Endothelial cell of umbilical vein (primary cell): ENCODE measurements around the gene CDH22. TPM values are rescaled to one million over a fixed set of nuclear protein-coding genes. Genes with fewer than 3 reads are reported as not detected.

Experiments
- BruUV-seq: library from RNA; stranded (reverse); fragments of 400-500 nt; replicated peaks from 2 replicates; lab custom pipeline; 2021; lab: Mats Ljungman, UMichigan
- CTCF ChIA-PET: fragments of 300-600, 350-600 bp; sonication (Branson Sonifier 250); formaldehyde crosslinking; loops from one replicate; lab custom pipeline; 2021; ENCODE audit warnings: antibody characterized with exemption, inconsistent platforms; lab: Charles Lee
- POLR2A ChIA-PET: fragments of 300-600, 350-600 bp; sonication (Branson Sonifier 250); formaldehyde crosslinking; loops from one replicate; lab custom pipeline; 2021; ENCODE audit warnings: antibody characterized with exemption, inconsistent platforms; lab: Charles Lee
- DNase-seq: peaks from one replicate; pipeline ENCODE4 v3.0.0-alpha.2; 2011; ENCODE audit warnings: low read depth, low spot score
- FAIRE-seq: peaks from 2 replicates; lab custom pipeline; 2011; peaks lifted over from hg19 to GRCh38; lab: Jason Lieb, UNC
- H2AFZ ChIP-seq: 2 replicates; pipeline ENCODE4 v1.6.0; 2012; ENCODE audit warnings: low read depth, low read length, control low read depth, inconsistent platforms
- H3K27ac ChIP-seq: 2 replicates; pipeline ENCODE4 v1.5.1; 2011; ENCODE audit warnings: low read depth, mild to moderate bottlenecking, control low read depth, low read length, moderate library complexity; ENCODE audit not compliant: insufficient read depth
- H3K27me3 ChIP-seq, 2 experiments: 2 replicates each; pipeline versions ENCODE4 v1.6.0 to v1.6.1; 2011; ENCODE audit warnings: low read length in 2 of 2, mixed read lengths in 1 of 2; ENCODE audit not compliant: control insufficient read depth in 2 of 2, insufficient read depth in 2 of 2
- H3K36me3 ChIP-seq, 2 experiments: 2 replicates in 1 of 2; 3 replicates in 1 of 2; pipeline ENCODE4 v1.5.1; 2011; ENCODE audit warnings: low read length in 2 of 2, mild to moderate bottlenecking in 1 of 2, moderate library complexity in 1 of 2; ENCODE audit not compliant: control insufficient read depth in 2 of 2, insufficient read depth in 2 of 2; ENCODE audit errors: extremely low read depth in 1 of 2
- H3K4me1 ChIP-seq: 3 replicates; pipeline ENCODE4 v1.5.1; 2011; ENCODE audit warnings: mild to moderate bottlenecking, low read length; ENCODE audit not compliant: control insufficient read depth, insufficient read depth; ENCODE audit errors: extremely low read depth
- H3K4me2 ChIP-seq: 2 replicates; pipeline ENCODE4 v1.6.1; 2011; ENCODE audit warnings: low read length, control low read depth, mixed read lengths; ENCODE audit not compliant: insufficient read depth
- H3K4me3 ChIP-seq, 3 experiments: fragments of 200-600 bp in 1 of 3; sonication (generic), shearing (Covaris generic) in 1 of 3; replicated peaks in 1 of 3; 2 replicates each; pipeline ENCODE4 v1.5.1; 2011 to 2016; ENCODE audit warnings: control low read depth in 3 of 3, low read length in 3 of 3, mild to moderate bottlenecking in 2 of 3, inconsistent platforms in 1 of 3, low read depth in 1 of 3, moderate library complexity in 1 of 3; ENCODE audit not compliant: insufficient read depth in 1 of 3
- H3K79me2 ChIP-seq: 2 replicates; pipeline ENCODE4 v1.6.0; 2012; ENCODE audit warnings: low read length, inconsistent platforms; ENCODE audit not compliant: control insufficient read depth, insufficient read depth
- H3K9ac ChIP-seq: replicated peaks from 2 replicates; pipeline ENCODE3; 2011; ENCODE audit warnings: low read length, control low read depth; ENCODE audit not compliant: insufficient read depth; ENCODE audit errors: extremely low read depth
- H3K9me1 ChIP-seq: replicated peaks from 3 replicates; pipeline ENCODE4 v1.6.0; 2011; ENCODE audit warnings: mild to moderate bottlenecking, low read length; ENCODE audit not compliant: control insufficient read depth, insufficient read depth; ENCODE audit errors: extremely low read depth
- H3K9me3 ChIP-seq: replicated peaks from 2 replicates; pipeline ENCODE4 v1.5.1; 2012; ENCODE audit warnings: low read length, inconsistent platforms; ENCODE audit not compliant: control insufficient read depth, insufficient read depth
- H4K20me1 ChIP-seq: replicated peaks from 2 replicates; pipeline ENCODE3; 2011; ENCODE audit warnings: mild to moderate bottlenecking, low read length; ENCODE audit not compliant: control insufficient read depth, insufficient read depth; ENCODE audit errors: extremely low read depth
- CTCF ChIP-seq, 2 donors: IDR thresholded peaks; 1 replicate in 1 of 2; 2 replicates in 1 of 2; pipeline ENCODE4 v1.5.1; 2011; ENCODE audit warnings: low read length in 2 of 2, mild to moderate bottlenecking in 2 of 2, moderate library complexity in 2 of 2, control low read depth in 1 of 2, inconsistent platforms in 1 of 2, low read depth in 1 of 2; ENCODE audit not compliant: insufficient read depth in 1 of 2; ENCODE audit errors: extremely low read depth in 1 of 2
- EZH2 ChIP-seq: IDR thresholded peaks from 2 replicates; pipeline ENCODE4 v1.6.1; 2012; ENCODE audit warnings: borderline replicate concordance, low read depth, mild to moderate bottlenecking, moderate library complexity, low read length, inconsistent platforms; ENCODE audit not compliant: severe bottlenecking
- FOS ChIP-seq: IDR thresholded peaks from 2 replicates; pipeline ENCODE4 v1.6.1; 2011; ENCODE audit warnings: mild to moderate bottlenecking, low read length, moderate library complexity, borderline replicate concordance; ENCODE audit not compliant: insufficient read depth
- GATA2 ChIP-seq: IDR thresholded peaks from 2 replicates; pipeline ENCODE4 v1.7.0; 2011; ENCODE audit warnings: low read depth, mild to moderate bottlenecking, moderate library complexity, mixed read lengths, low read length; ENCODE audit not compliant: insufficient read length, insufficient read depth
- JUN ChIP-seq: IDR thresholded peaks from 2 replicates; pipeline ENCODE4 v1.6.1; 2011; ENCODE audit warnings: borderline replicate concordance, low read depth; ENCODE audit not compliant: insufficient read length, insufficient read depth
- MAX ChIP-seq: IDR thresholded peaks from 2 replicates; pipeline ENCODE4 v1.6.1; 2011; ENCODE audit not compliant: insufficient read depth, insufficient read length
- MYC ChIP-seq: IDR thresholded peaks from one replicate; pipeline ENCODE4 v1.6.1; 2011; ENCODE audit warnings: mild to moderate bottlenecking, low read depth, low read length
- POLR2A ChIP-seq: IDR thresholded peaks from 2 replicates; pipeline ENCODE4 v1.6.1; 2012; ENCODE audit warnings: low read depth, mild to moderate bottlenecking, control low read depth, low read length
- POLR2AphosphoS5 ChIP-seq: IDR thresholded peaks from 2 replicates; pipeline ENCODE4 v1.6.1; 2012; ENCODE audit warnings: low read depth, mild to moderate bottlenecking, control low read depth, low read length, moderate library complexity; ENCODE audit not compliant: insufficient read depth
- dilution Hi-C: fragments of 300-500 bp; cut with MboI; formaldehyde crosslinking; loops from one replicate; pipeline ENCODE4 v1.15.0; 2019; ENCODE audit warnings: low sequenced_read_pairs; ENCODE audit not compliant: extremely low pct_ligation_motif_present
- intact Hi-C: fragments of 100-400 bp; cut with micrococcal nuclease; formaldehyde crosslinking; loops from one replicate; pipeline ENCODE4 v1.10.0; 2022
- polyA plus RNA-seq, 4 experiments: library from polyadenylated mRNA; depleted of rRNA in 3 of 4; stranded (reverse) in 3 of 4; unstranded in 1 of 4; fragments of >200 nt; gene quantifications; 2 replicates each; pipeline versions ENCODE4 v1.2.1 to v1.2.3, GENCODE V29; 2011 to 2012; ENCODE audit warnings: missing spikeins in 1 of 4
- total RNA-seq: library from RNA; stranded (reverse); gene quantifications from 2 replicates; pipeline ENCODE4 v1.2.3, GENCODE V29; 2021

CDH22 gene
- total and polyA plus RNA-seq, 2 donors (not counting 3 experiments of a cell fraction or from before 2014, with no cell fraction given) = not detected

GRCh38 chr20:46353500-46354206, 45.4 kb upstream of the CDH22 start:
- intact Hi-C loops = no loop called here
- FAIRE-seq = no peak

More at GRCh38 chr20:46353500-46354206, 45.4 kb upstream of the CDH22 start:
- POLR2A ChIA-PET = interaction anchor here (0.7 kb wide), 1 partner anchor 47 kb away, joined by 3 read pairs; no protein-coding TSS in a partner anchor
- H3K27me3 ChIP-seq = no peaks in the 10 kb centered on the region
- TF ChIP-seq GATA2 (no peak), EZH2 (no peak), JUN (no peak), FOS (no peak), MAX (no peak), MYC (no peak), CTCF (IDR thresholded peaks at IDR 0.05; ENCODE audit: extremely low read depth in 1 of 2, insufficient read depth in 1 of 2, low read depth in 1 of 2, low read length in 2 of 2) (no peak), POLR2AphosphoS5 (no peak), POLR2A (no peak)
- no peak overlapping the region for H3K27ac ChIP-seq
- H3K9me3 ChIP-seq = no peaks in the 10 kb centered on the region
- H3K36me3 ChIP-seq = peaks cover 0 to 5% of the 10 kb centered on the region in 2 experiments
- BruUV-seq = no TSS peak
- H3K4me1 ChIP-seq = peaks cover 9% of the 10 kb centered on the region
- H4K20me1 ChIP-seq = no peaks in the 10 kb centered on the region
- no peak overlapping the region for H3K9ac ChIP-seq
- H3K9me1 ChIP-seq = no peaks in the 10 kb centered on the region
- no peak overlapping the region for H3K4me2 ChIP-seq
- CTCF ChIA-PET = no interaction called here
- DNase-seq = no peak
- H3K79me2 ChIP-seq = no peaks in the 10 kb centered on the region
- dilution Hi-C loops = no loop called here
- no peak overlapping the region for H3K4me3 ChIP-seq
- H2AFZ ChIP-seq = no peak overlapping the region
